HEK293T (cell line): ENCODE measurements around the gene LSMEM2.
A peak's percentile ranks its signal among the peaks of the same experiment; 100 is the strongest.

Experiments
- CTCF ChIA-PET: fragments of 350-600 bp; formaldehyde crosslinking; extraction: SDS; loops from one replicate; lab custom pipeline; 2021; ENCODE audit warnings: antibody characterized with exemption, inconsistent platforms; lab: Yijun Ruan, JAX
- POLR2A ChIA-PET: fragments of 350-600 bp; formaldehyde crosslinking; extraction: SDS; loops from one replicate; lab custom pipeline; 2020; ENCODE audit warnings: antibody characterized with exemption, inconsistent platforms; lab: Yijun Ruan, JAX
- DNase-seq: peaks from one replicate; pipeline ENCODE4 v3.0.0; 2012; ENCODE audit warnings: mixed read lengths; ENCODE audit errors: extremely low spot score
- ARNT ChIP-seq: fragments of 450-650 bp; IDR thresholded peaks from 2 replicates; pipeline ENCODE4 v1.6.1; 2017; ENCODE audit warnings: mild to moderate bottlenecking
- BHLHE40 ChIP-seq: fragments of 450-650 bp; IDR thresholded peaks from 2 replicates; pipeline ENCODE4 v1.6.1; 2016; ENCODE audit warnings: mild to moderate bottlenecking, moderate library complexity, borderline replicate concordance
- CTBP1 ChIP-seq: fragments of 450-650 bp; IDR thresholded peaks from 2 replicates; pipeline ENCODE4 v1.6.1; 2016; ENCODE audit warnings: borderline replicate concordance
- ELF4 ChIP-seq: fragments of 450-650 bp; IDR thresholded peaks from 2 replicates; pipeline ENCODE4 v1.6.1; 2017; ENCODE audit warnings: antibody characterized with exemption
- FOXA1 ChIP-seq: fragments of 450-650 bp; IDR thresholded peaks from 2 replicates; pipeline ENCODE4 v1.6.1; 2016; ENCODE audit warnings: mild to moderate bottlenecking
- FOXK2 ChIP-seq: fragments of 450-650 bp; IDR thresholded peaks from 2 replicates; pipeline ENCODE4 v1.6.1; 2016; ENCODE audit warnings: mild to moderate bottlenecking
- FOXM1 ChIP-seq: fragments of 450-650 bp; IDR thresholded peaks from 2 replicates; pipeline ENCODE4 v1.6.1; 2017; ENCODE audit warnings: mild to moderate bottlenecking, borderline replicate concordance
- HDGF ChIP-seq: fragments of 450-650 bp; IDR thresholded peaks from 2 replicates; pipeline ENCODE4 v1.6.1; 2017; ENCODE audit warnings: antibody characterized with exemption, borderline replicate concordance
- L3MBTL2 ChIP-seq: fragments of 450-650 bp; conservative IDR thresholded peaks from 2 replicates; pipeline ENCODE4 v1.6.1; 2016; ENCODE audit warnings: mild to moderate bottlenecking
- LEF1 ChIP-seq: fragments of 450-650 bp; IDR thresholded peaks from 2 replicates; pipeline ENCODE4 v1.6.1; 2017; ENCODE audit warnings: mild to moderate bottlenecking, borderline replicate concordance
- NFRKB ChIP-seq: fragments of 450-650 bp; IDR thresholded peaks from 2 replicates; pipeline ENCODE4 v1.6.1; 2016; ENCODE audit warnings: mild to moderate bottlenecking, moderate library complexity
- PKNOX1 ChIP-seq: fragments of 450-650 bp; IDR thresholded peaks from 2 replicates; pipeline ENCODE4 v1.6.1; 2016
- SP1 ChIP-seq: fragments of 450-650 bp; IDR thresholded peaks from 2 replicates; pipeline ENCODE4 v1.6.1; 2017
- SUZ12 ChIP-seq: fragments of 450-650 bp; IDR thresholded peaks from 2 replicates; pipeline ENCODE4 v1.6.1; 2016; ENCODE audit warnings: mild to moderate bottlenecking
- TARDBP ChIP-seq: fragments of 450-650 bp; IDR thresholded peaks from 2 replicates; pipeline ENCODE4 v1.6.1; 2016
- ZNF384 ChIP-seq: fragments of 450-650 bp; IDR thresholded peaks from 2 replicates; pipeline ENCODE4 v1.6.1; 2016

The LSMEM2 gene

DNA sequence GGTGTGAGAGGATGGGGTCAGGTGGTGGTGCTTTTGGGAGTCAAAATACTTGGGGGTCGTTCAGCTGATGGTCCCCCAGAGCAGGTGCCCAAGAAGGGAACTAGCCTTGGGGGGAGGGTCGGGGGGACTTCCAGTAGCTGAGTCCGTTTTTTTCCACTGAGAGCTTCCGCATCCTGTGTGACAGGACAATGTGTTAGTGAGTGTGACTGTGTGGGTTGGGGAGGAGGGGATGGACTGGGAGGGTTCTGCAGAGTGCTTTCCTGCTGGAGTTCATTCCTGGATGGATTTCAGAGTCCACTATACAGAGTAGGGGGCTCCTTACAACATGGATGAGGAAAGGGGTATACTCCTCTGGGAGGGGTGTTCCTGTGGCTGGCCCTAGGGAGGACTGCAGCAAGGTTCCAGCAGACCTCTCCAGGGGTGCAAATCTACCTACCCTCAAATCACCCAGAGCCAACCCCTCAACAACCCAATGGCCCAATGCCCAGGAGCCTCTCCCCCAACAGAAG, 44.3 kb downstream of the LSMEM2 start:
- no peak for TF ChIP-seq SUZ12
- no peak for TF ChIP-seq ELF4
- TF ChIP-seq LEF1 = no peak
- no peak for TF ChIP-seq FOXM1
- no peak for TF ChIP-seq FOXK2
- TF ChIP-seq ZNF384 = no peak
- TF ChIP-seq L3MBTL2 = no peak
- TF ChIP-seq HDGF = no peak
- TF ChIP-seq NFRKB = no peak
- TF ChIP-seq FOXA1 = no peak
- no peak for TF ChIP-seq ARNT
- TF ChIP-seq PKNOX1 = no peak
- TF ChIP-seq SP1 = no peak
- CTCF ChIA-PET = no interaction called here
- DNase-seq = no peak
- POLR2A ChIA-PET = interaction anchor here (1.9 to 3.7 kb wide), 2 partner anchors 14 to 31 kb away, joined by 7 to 23 read pairs; partner anchors contain the start of gene IFRD2

DNA sequence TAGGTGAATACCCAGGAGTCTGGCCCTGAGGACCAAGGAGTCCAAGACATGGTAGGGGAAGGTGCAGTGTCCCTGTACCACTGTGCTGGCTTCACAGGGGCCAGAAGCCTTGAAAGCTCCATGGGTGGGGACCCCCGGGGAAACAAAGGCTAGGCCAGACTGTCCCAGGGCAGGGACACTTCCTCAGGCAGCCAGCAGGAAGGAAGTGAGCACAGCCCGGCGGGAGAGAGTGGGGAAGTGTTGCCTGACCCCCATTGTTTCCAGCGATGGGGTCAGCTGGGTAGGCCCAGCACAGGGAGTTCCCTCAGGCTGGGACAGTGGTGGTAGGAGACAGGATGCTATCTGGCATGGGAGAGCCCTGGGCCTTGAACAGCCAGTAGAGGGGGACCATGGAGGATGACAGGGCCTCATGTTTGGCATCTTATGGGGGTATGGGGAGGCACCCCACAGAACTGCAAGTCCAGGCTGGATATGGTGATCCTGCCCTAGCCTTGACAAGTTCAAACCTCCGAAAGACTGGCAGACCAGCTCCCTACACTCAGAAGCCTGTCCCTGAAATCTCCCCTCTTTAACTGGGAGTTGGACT, 44.8 kb downstream of the LSMEM2 start:
- TF ChIP-seq L3MBTL2 (no peak), ARNT (no peak), HDGF (no peak), FOXM1 (no peak), ZNF384 (no peak), BHLHE40 (no peak), SP1 (no peak), ELF4 (no peak), NFRKB (no peak), FOXK2 (no peak), LEF1 (no peak), PKNOX1 (no peak), CTBP1 (no peak), TARDBP (no peak), SUZ12 (no peak), FOXA1 (no peak)
- no peak for DNase-seq
- ChIA-PET POLR2A (interaction anchor here (1.9 to 3.7 kb wide), 2 partner anchors 13 to 32 kb away, joined by 7 to 23 read pairs; partner anchors contain the start of gene IFRD2), CTCF (interaction anchor here (0.7 to 1.6 kb wide), 9 partner anchors 9 to 1289 kb away, joined by 3 to 7 read pairs (median 3); partner anchors contain the start of genes GNAI2, HYAL3 and NAA80)

GRCh38 chr3:50324351-50325112, 45.6 kb downstream of the LSMEM2 start:
- TF ChIP-seq SUZ12 = no peak
- no peak; the same call in 1 of the 2 replicates for TF ChIP-seq CTBP1
- TF ChIP-seq HDGF = peak; percentile 73; the same call in 1 of the 2 replicates
- DNase-seq = peak; percentile 74
- CTCF ChIA-PET = interaction anchor here (0.7 to 1.6 kb wide), 10 partner anchors 10 to 1288 kb away, joined by 3 to 7 read pairs (median 3); partner anchors contain the start of genes GNAI2, HYAL3 and NAA80
- POLR2A ChIA-PET = interaction anchor here (1.9 to 3.7 kb wide), 2 partner anchors 13 to 33 kb away, joined by 7 to 23 read pairs; partner anchors contain the start of gene IFRD2

DNA sequence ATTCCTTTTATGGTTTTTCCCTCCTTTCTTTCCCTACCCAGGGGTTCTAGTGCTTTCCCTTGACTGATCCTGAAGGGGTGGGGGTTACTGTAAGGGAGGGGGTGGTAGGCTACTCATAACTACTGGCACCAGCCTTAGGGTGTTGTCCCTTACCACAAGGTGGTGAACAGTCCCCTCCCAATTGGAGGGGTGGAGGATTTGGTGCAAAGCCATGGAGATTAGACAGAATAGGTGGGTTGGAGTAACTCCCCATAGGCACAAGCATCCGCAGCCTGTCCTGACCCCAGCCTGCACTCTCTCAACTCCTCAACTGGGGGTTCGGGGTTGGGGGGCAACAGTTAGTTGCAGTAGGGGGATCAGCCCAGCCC, 46.2 kb downstream of the LSMEM2 start:
- no peak for TF ChIP-seq SUZ12
- no peak for TF ChIP-seq HDGF
- no peak for TF ChIP-seq PKNOX1
- no peak for TF ChIP-seq CTBP1
- TF ChIP-seq LEF1 = no peak
- TF ChIP-seq ZNF384 = no peak
- POLR2A ChIA-PET = interaction anchor here (3.7 kb wide), 1 partner anchor 12 kb away, joined by 23 read pairs; no protein-coding TSS in a partner anchor
- no peak for DNase-seq
- CTCF ChIA-PET = interaction anchor here (0.7 to 1.6 kb wide), 3 partner anchors 26 to 217 kb away, joined by 3 read pairs; partner anchors contain the start of genes HYAL3 and NAA80

- ChIA-PET POLR2A (interaction anchor here (1.7 kb wide), 1 partner anchor 12 kb away, joined by 5 read pairs; no protein-coding TSS in a partner anchor), CTCF (interaction anchor here (0.7 kb wide), 1 partner anchor 26 kb away, joined by 3 read pairs; the partner anchor contains the start of genes HYAL3 and NAA80)
- TF ChIP-seq PKNOX1 = no peak
- no peak for TF ChIP-seq SP1
- TF ChIP-seq ELF4 = no peak
- no peak for TF ChIP-seq SUZ12
- TF ChIP-seq HDGF = no peak
- TF ChIP-seq ARNT = no peak
- TF ChIP-seq L3MBTL2 = no peak
- TF ChIP-seq FOXK2 = no peak
- TF ChIP-seq NFRKB = no peak
- TF ChIP-seq FOXA1 = no peak
- TF ChIP-seq ZNF384 = no peak
- DNase-seq = no peak
Observed at GRCh38 chr3:50325497-50326181, 46.8 kb downstream of the LSMEM2 start.
